Stimulated activated memory B cell treated with anti-CD40 and anti-IgM and Interleukin-4, amounts not matched to agents 10 μg/mL and 1 μg/mL and 100 μg/mL, for 72 hours (primary cell): ENCODE measurements around the gene HMCES.

Source experiments
- ATAC-seq: fragments of 150-1000 bp; cut with Tn5 transposase; 2 replicates; pipeline ENCODE4 v1.10.0; 2021
- H3K27ac Mint-ChIP-seq: one replicate; pipeline ENCODE4 v1.8.0; 2022; ENCODE audit warnings: mild to moderate bottlenecking, mixed read lengths
- H3K27me3 Mint-ChIP-seq: one replicate; pipeline ENCODE4 v1.8.0; 2022; ENCODE audit warnings: mixed read lengths
- H3K36me3 Mint-ChIP-seq: one replicate; pipeline ENCODE4 v1.8.0; 2022; ENCODE audit warnings: mixed read lengths
- H3K4me1 Mint-ChIP-seq: one replicate; pipeline ENCODE4 v1.8.0; 2022; ENCODE audit warnings: mixed read lengths
- H3K4me3 Mint-ChIP-seq: one replicate; pipeline ENCODE4 v1.8.0; 2022; ENCODE audit warnings: mild to moderate bottlenecking, moderate library complexity, mixed read lengths
- H3K9me3 Mint-ChIP-seq: one replicate; pipeline ENCODE4 v1.8.0; 2022; ENCODE audit warnings: mixed read lengths

The HMCES gene

DNA sequence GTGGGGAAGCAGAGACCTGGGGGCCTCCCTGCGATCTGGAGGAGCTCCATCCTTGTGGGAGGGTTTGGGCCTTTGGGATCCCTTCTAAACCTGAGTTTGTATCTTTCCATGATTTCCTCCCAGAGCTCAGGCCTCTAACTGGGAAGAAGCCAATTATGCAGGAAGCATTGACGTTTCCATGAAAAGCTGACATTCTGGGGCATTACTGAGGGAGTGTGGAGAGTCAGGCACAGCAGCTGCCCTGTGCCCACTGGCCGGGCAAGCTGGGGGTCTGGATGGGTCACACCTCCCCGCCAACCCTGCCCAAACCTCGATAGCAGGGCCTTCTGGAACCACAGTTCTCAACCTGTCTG lies 74.9 kb downstream of the HMCES start:
- peaks cover 61% of the 10 kb centered on the region for H3K27me3 Mint-ChIP-seq
- H3K36me3 Mint-ChIP-seq: no peaks in the 10 kb centered on the region
- no peak overlapping the region for H3K27ac Mint-ChIP-seq
- H3K4me3 Mint-ChIP-seq: no peak overlapping the region
- peaks cover 2% of the 10 kb centered on the region for H3K9me3 Mint-ChIP-seq
- no peaks in the 10 kb centered on the region for H3K4me1 Mint-ChIP-seq
- ATAC-seq: no peak
